Chondrocyte (in vitro differentiated cells): ENCODE measurements around the gene TRNT1. TPM values are rescaled to one million over a fixed set of nuclear protein-coding genes. Genes with fewer than 3 reads are reported as not detected.

ENCODE experiments used
- DNase-seq: peaks from one replicate; pipeline ENCODE4 v3.0.0; 2021; ENCODE audit warnings: mixed read lengths, low spot score
- H3K27ac Mint-ChIP-seq: one replicate; pipeline ENCODE4 v1.8.0; 2021; ENCODE audit warnings: mild to moderate bottlenecking, moderate library complexity, mixed read lengths; ENCODE audit not compliant: unreplicated experiment
- H3K27me3 Mint-ChIP-seq: 2 replicates; pipeline ENCODE4 v1.8.0; 2021; ENCODE audit warnings: low read depth, mixed read lengths
- H3K36me3 Mint-ChIP-seq: 2 replicates; pipeline ENCODE4 v1.8.0; 2021; ENCODE audit warnings: low read depth, mixed read lengths
- H3K4me1 Mint-ChIP-seq: 2 replicates; pipeline ENCODE4 v1.8.0; 2021; ENCODE audit warnings: low read depth, mild to moderate bottlenecking, mixed read lengths
- H3K4me3 Mint-ChIP-seq: one replicate; pipeline ENCODE4 v1.8.0; 2021; ENCODE audit warnings: mild to moderate bottlenecking, moderate library complexity, mixed read lengths; ENCODE audit not compliant: unreplicated experiment
- H3K9me3 Mint-ChIP-seq: 2 replicates; pipeline ENCODE4 v1.8.0; 2021; ENCODE audit warnings: low read depth, mixed read lengths
- total RNA-seq: library from RNA; stranded (reverse); gene quantifications from 3 replicates; pipeline ENCODE4 v1.2.1, GENCODE V29; 2021
- TF ChIP-seq, protein P1 (sequence below): fragments of 200-600 bp; sonication (generic); IDR thresholded peaks from 2 replicates; pipeline ENCODE4 v1.5.0; 2021; ENCODE audit warnings: antibody characterized with exemption, mild to moderate bottlenecking, moderate library complexity

TRNT1 gene
- total RNA-seq, 1 donor from 2014 or later, result 24.4 TPM

DNA sequence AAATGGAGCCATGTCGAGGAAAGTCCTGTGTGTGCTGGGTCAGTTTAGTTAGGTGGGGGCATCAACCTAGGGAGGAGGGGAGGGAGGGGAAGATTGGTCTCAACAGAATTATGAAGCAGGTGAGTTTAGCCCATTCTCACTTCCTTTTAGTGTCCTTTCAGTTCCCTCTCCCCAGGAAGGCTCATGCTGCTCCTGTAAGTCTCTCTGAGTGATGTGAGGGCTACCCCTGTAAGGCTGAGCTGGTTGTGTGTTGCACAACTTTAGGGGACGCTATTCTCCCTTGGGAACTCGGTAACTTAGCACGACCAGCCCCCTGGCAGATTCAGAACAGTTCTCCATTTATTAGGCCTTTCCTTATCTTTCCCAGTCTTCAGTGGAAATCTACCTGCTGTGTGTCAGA lies 37.7 kb upstream of the TRNT1 start:
- TF ChIP-seq, protein P1, sequence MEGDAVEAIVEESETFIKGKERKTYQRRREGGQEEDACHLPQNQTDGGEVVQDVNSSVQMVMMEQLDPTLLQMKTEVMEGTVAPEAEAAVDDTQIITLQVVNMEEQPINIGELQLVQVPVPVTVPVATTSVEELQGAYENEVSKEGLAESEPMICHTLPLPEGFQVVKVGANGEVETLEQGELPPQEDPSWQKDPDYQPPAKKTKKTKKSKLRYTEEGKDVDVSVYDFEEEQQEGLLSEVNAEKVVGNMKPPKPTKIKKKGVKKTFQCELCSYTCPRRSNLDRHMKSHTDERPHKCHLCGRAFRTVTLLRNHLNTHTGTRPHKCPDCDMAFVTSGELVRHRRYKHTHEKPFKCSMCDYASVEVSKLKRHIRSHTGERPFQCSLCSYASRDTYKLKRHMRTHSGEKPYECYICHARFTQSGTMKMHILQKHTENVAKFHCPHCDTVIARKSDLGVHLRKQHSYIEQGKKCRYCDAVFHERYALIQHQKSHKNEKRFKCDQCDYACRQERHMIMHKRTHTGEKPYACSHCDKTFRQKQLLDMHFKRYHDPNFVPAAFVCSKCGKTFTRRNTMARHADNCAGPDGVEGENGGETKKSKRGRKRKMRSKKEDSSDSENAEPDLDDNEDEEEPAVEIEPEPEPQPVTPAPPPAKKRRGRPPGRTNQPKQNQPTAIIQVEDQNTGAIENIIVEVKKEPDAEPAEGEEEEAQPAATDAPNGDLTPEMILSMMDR, result no peak
- H3K27me3 Mint-ChIP-seq, result no peaks in the 10 kb centered on the region
- no peaks in the 10 kb centered on the region for H3K36me3 Mint-ChIP-seq
- H3K9me3 Mint-ChIP-seq, result no peaks in the 10 kb centered on the region
- no peak overlapping the region for H3K27ac Mint-ChIP-seq
- DNase-seq, result no peak
- no peak overlapping the region for H3K4me3 Mint-ChIP-seq
- no peaks in the 10 kb centered on the region for H3K4me1 Mint-ChIP-seq

DNA sequence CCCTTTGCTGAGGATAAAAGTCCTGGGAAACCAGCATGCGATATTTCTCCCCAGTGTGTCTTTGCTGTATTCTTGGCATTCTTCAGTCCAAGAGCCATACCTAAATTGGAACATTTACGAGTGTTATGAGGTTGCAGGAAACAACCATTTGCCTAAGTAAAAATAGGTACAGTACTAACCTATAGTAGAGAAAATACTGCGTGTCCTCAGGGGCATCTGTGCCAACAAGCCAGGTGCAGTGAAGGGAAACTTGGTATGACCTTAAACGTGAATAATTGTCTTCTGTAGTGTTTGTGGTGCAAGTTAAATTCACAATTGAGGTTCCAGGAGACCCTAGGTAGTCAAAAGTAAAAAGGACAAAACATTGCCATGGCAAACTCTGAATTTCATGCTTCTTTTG lies 28.8 kb upstream of the TRNT1 start:
- no peaks in the 10 kb centered on the region for H3K4me1 Mint-ChIP-seq
- H3K4me3 Mint-ChIP-seq, result no peak overlapping the region
- H3K27me3 Mint-ChIP-seq, result peaks cover 4% of the 10 kb centered on the region
- TF ChIP-seq, protein P1, result no peak
- no peak for DNase-seq
- no peak overlapping the region for H3K27ac Mint-ChIP-seq
- H3K36me3 Mint-ChIP-seq, result no peaks in the 10 kb centered on the region
- no peaks in the 10 kb centered on the region for H3K9me3 Mint-ChIP-seq

DNA sequence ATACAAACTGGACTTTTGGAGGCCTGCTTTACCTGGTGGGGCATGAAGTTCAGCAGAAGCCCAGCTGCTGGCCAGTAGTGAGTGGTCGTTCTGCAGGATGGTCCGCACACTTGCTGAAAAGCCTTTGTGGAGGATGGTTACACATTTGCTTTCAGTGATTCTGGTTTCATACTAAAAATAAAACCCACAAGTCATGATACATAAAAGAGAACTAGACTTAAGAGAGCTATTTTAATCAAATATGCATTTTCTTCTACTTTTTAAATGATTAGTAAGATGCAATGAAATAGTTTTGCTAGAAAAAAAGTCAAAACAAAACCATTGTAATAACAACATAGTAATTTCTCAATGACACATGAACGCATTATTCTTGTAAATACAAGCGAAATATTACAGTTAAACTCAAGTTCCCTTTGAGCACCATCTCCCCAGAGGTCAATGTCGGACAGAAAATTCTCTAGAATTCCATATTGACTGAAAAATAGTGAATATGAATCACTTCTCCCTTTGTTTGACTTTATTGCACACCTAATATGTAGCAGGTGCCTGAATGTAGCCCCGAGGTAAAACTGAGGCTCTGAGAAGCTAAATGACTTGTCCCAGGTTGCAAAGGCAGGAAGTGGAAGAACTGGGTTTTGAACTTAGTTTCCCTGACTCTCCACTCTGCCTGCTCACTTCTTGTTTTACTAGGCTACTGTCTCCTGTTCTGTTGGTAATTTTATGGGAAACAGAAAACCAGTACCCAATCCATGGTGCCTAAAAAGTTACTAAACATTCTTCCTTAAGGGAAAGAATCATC lies 24.9 kb upstream of the TRNT1 start:
- Mint-ChIP-seq H3K27me3 (peaks cover 13% of the 10 kb centered on the region), H3K4me1 (no peaks in the 10 kb centered on the region), H3K27ac (no peak overlapping the region), H3K36me3 (no peaks in the 10 kb centered on the region), H3K9me3 (no peaks in the 10 kb centered on the region), H3K4me3 (no peak overlapping the region)
- DNase-seq, result no peak
- TF ChIP-seq, protein P1, result no peak

DNA sequence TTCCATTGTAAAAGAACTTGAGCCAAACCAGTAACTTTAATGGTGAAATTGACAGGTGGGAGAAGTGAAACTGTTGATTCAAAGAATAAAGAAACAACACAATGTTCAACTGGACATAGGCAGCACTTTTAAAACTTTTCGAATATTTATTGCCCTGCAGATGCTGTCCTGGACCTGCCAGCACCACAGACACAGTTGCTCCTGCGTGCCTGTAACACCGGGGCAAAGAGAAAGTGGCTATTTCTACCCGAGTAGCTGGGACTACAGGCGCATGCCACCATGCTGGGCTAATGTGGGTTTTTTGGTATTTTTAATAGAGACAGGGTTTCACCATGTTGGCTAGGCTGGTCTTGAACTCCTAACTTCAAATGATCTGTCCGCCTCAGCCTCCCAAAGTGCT lies 24.0 kb upstream of the TRNT1 start:
- H3K27ac Mint-ChIP-seq, result no peak overlapping the region
- no peaks in the 10 kb centered on the region for H3K9me3 Mint-ChIP-seq
- H3K27me3 Mint-ChIP-seq, result peaks cover 14% of the 10 kb centered on the region
- no peak overlapping the region for H3K4me3 Mint-ChIP-seq
- TF ChIP-seq, protein P1, result no peak
- H3K36me3 Mint-ChIP-seq, result no peaks in the 10 kb centered on the region
- no peak for DNase-seq
- H3K4me1 Mint-ChIP-seq, result no peaks in the 10 kb centered on the region

- TF ChIP-seq, protein P1, result no peak
- no peak overlapping the region for H3K4me3 Mint-ChIP-seq
- H3K27ac Mint-ChIP-seq, result no peak overlapping the region
- H3K27me3 Mint-ChIP-seq, result peaks cover 27% of the 10 kb centered on the region
- no peaks in the 10 kb centered on the region for H3K36me3 Mint-ChIP-seq
- H3K4me1 Mint-ChIP-seq, result no peaks in the 10 kb centered on the region
- no peak for DNase-seq
- H3K9me3 Mint-ChIP-seq, result no peaks in the 10 kb centered on the region
Measured at GRCh38 chr3:3105246-3105645, 21.5 kb upstream of the TRNT1 start.
